ENCODE measurements around the gene UCK1. TPM values are rescaled to one million over a fixed set of nuclear protein-coding genes. Genes with fewer than 3 reads are reported as not detected.
"Not testable (repeated sequence)": the region's sequence is repeated elsewhere in the genome, so short reads cannot be mapped to it uniquely, and the experiment has no call there.

UCK1 gene
- polyA plus RNA-seq, 2 donors, result 17.3 to 19.4 TPM

DNA sequence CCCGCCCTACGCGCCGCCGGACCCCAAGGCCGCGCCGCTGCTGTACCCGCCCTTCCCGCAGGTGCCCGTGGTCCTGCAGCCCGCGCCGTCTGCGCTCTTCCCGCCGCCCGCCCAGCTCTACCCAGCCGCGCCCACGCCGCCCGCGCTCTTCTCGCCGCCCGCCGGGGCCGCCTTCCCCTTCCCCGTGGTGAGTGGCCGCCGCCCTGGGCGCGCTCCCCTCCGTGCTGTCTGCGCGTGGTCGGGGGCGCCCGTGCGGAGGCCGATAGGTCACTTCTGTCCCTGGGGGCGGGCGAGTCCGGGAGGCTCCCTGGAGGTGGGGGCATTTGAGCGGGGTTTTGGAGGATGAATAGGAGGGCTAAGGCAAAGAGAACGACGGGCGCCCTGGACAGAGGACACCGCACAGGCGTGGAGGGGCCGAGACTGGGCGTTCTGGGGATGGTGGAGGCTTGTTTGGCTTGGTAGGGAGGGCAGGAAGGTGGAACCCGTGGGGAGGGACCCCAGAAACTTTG, 23.8 kb upstream of the UCK1 start:
- Histone ChIP-seq H3K9me3 (ENCODE audit: control insufficient read depth in 2 of 2, insufficient read depth in 1 of 2, low read depth in 1 of 2, low read length in 1 of 2) (peaks cover 0 to 3% of the 10 kb centered on the region in 2 donors), H3K4me1 (ENCODE audit: control insufficient read depth in 2 of 2, insufficient read depth in 2 of 2, low read length in 1 of 2) (no peaks in the 10 kb centered on the region), H3K4me3 (ENCODE audit: low read depth in 1 of 2, low read length in 2 of 2) (no peak overlapping the region), H3K27me3 (ENCODE audit: control insufficient read depth in 1 of 2, insufficient read depth in 2 of 2, low read length in 2 of 2) (peaks cover 0 to 5% of the 10 kb centered on the region in 2 donors), H3K36me3 (ENCODE audit: control insufficient read depth in 2 of 2, insufficient read depth in 2 of 2, low read length in 1 of 2) (no peaks in the 10 kb centered on the region), H3K27ac (ENCODE audit: low read depth in 2 of 2, low read length in 1 of 2) (no peak overlapping the region)
- 42 to 49% methylated on average over 34 to 54 of the region's 54 CpGs for WGBS, 2 donors

DNA sequence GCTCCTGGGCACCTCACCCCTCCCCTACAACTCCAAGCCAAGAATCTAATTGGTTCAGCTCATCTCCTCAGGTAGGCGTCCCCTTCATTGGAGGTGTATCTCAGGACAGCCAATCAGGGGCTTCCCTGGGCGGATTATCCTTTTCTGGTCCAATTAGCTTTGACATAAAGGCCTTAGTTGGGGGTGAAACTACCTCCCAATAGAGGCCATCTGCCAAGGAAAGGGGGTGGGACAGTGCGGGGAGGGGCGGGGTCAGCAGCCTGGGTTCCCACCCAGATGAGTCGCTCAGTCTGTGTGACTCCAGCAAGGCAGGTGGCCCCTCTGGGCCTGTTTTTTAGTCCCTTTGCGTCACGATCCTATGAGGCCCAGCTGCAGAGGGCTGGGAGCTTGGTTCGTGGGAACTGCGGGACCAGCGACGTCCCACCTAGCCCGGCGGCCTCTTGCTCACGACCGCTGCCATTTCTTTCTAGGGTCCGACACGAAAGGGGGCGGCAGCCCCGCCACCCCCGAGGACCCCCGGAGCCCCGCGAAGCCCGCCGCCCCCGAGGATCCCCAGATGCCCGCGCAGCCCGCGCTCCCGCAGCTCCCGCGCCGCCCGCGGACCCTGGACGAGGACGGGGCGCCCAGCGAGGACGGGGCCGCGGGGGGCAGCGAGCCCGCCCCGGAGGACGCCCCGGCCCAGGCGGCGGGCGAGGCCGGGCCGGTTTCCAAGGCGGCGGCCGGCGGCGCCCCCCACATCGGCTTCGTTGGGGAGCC, 23.2 kb upstream of the UCK1 start:
- H3K36me3 ChIP-seq (ENCODE audit: control insufficient read depth in 2 of 2, insufficient read depth in 2 of 2, low read length in 1 of 2), result no peaks in the 10 kb centered on the region
- H3K4me3 ChIP-seq (ENCODE audit: low read depth in 1 of 2, low read length in 2 of 2), result no peak overlapping the region
- H3K27me3 ChIP-seq (ENCODE audit: control insufficient read depth in 1 of 2, insufficient read depth in 2 of 2, low read length in 2 of 2), result peaks cover 0 to 5% of the 10 kb centered on the region in 2 donors
- WGBS, 2 donors, result 48 to 58% methylated on average over 20 to 60 of the region's 60 CpGs
- peaks cover 0 to 3% of the 10 kb centered on the region in 2 donors for H3K9me3 ChIP-seq (ENCODE audit: control insufficient read depth in 2 of 2, insufficient read depth in 1 of 2, low read depth in 1 of 2, low read length in 1 of 2)
- no peak overlapping the region for H3K27ac ChIP-seq (ENCODE audit: low read depth in 2 of 2, low read length in 1 of 2)
- no peaks in the 10 kb centered on the region for H3K4me1 ChIP-seq (ENCODE audit: control insufficient read depth in 2 of 2, insufficient read depth in 2 of 2, low read length in 1 of 2)

DNA sequence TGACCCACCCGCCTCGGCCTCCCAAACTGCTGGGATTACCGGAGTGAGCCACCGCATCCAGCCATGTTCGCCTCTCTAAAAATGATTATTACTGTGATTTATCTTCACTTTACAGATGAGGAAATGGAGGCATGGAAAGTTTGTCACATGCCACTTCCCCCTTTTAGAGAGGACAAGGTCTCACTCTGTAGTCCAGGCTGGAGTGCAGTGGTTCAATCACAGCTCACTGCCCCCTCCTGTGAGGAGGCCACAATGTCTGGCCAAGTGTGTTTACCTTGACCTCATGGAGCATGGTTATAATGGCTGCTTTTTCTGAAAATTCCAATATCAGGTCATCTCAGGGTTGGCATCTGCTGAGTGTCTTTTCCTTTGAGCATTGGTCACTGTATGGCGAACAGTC, 21.0 kb upstream of the UCK1 start:
- Histone ChIP-seq H3K9me3 (ENCODE audit: control insufficient read depth in 2 of 2, insufficient read depth in 1 of 2, low read depth in 1 of 2, low read length in 1 of 2) (peaks cover 0 to 3% of the 10 kb centered on the region in 2 donors), H3K27me3 (ENCODE audit: control insufficient read depth in 1 of 2, insufficient read depth in 2 of 2, low read length in 2 of 2) (peaks cover 0 to 5% of the 10 kb centered on the region in 2 donors), H3K27ac (ENCODE audit: low read depth in 2 of 2, low read length in 1 of 2) (no peak overlapping the region), H3K4me1 (ENCODE audit: control insufficient read depth in 2 of 2, insufficient read depth in 2 of 2, low read length in 1 of 2) (no peaks in the 10 kb centered on the region), H3K36me3 (ENCODE audit: control insufficient read depth in 2 of 2, insufficient read depth in 2 of 2, low read length in 1 of 2) (no peaks in the 10 kb centered on the region), H3K4me3 (ENCODE audit: low read depth in 1 of 2, low read length in 2 of 2) (no peak overlapping the region)
- 83 to 96% methylated on average over 6 of the region's 6 CpGs for WGBS, 2 donors

DNA sequence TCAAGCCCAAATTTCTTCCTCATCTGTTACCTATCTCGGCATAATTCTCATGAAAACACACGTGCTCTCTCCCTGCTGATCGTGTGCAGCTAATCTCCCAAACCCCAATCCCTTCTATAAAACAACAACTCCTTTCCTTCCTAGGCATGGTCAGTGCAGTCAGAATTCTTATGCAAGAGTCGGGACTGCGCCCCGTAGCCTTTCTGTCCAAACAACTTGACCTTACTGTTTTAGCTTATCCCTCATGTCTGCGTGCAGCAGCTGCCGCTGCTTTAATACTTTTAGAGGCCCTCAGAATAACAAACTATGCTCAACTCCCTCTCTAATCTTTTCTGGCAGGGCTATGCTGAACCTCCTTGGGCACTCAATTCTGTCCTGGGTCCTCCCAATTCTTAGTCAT, 19.4 kb upstream of the UCK1 start:
- WGBS, 2 donors, result 68 to 75% methylated on average over 8 of the region's 8 CpGs
- H3K27ac ChIP-seq (ENCODE audit: low read depth in 2 of 2, low read length in 1 of 2); H3K36me3 ChIP-seq (ENCODE audit: control insufficient read depth in 2 of 2, insufficient read depth in 2 of 2, low read length in 1 of 2); H3K4me3 ChIP-seq (ENCODE audit: low read depth in 1 of 2, low read length in 2 of 2); H3K9me3 ChIP-seq (ENCODE audit: control insufficient read depth in 2 of 2, insufficient read depth in 1 of 2, low read depth in 1 of 2, low read length in 1 of 2): not testable (repeated sequence)
- Histone ChIP-seq H3K27me3 (ENCODE audit: control insufficient read depth in 1 of 2, insufficient read depth in 2 of 2, low read length in 2 of 2) (peaks cover 0 to 17% of the 10 kb centered on the region in 2 donors), H3K4me1 (ENCODE audit: control insufficient read depth in 2 of 2, insufficient read depth in 2 of 2, low read length in 1 of 2) (peaks cover 5 to 10% of the 10 kb centered on the region in 2 donors)

DNA sequence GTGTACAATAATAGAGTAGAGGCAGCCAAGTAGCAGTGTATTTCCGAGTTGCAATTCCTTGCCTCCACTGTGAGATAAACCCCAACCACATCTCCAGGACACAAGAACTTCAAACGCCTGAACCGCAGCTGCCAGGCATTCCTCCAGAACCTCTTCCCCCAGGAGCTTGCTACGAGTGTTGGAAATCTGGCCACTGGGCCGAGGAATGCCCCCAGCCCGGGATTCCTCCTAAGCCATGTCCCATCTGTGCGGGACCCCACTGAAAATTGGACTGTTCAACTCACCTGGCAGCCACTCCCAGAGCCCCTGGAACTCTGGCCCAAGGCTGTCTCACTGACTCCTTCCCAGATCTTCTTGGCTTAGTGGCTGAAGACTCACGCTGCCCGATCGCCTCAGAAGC, 18.1 kb upstream of the UCK1 start:
- H3K9me3 ChIP-seq (ENCODE audit: control insufficient read depth in 2 of 2, insufficient read depth in 1 of 2, low read depth in 1 of 2, low read length in 1 of 2); H3K36me3 ChIP-seq (ENCODE audit: control insufficient read depth in 2 of 2, insufficient read depth in 2 of 2, low read length in 1 of 2); H3K27ac ChIP-seq (ENCODE audit: low read depth in 2 of 2, low read length in 1 of 2); H3K4me3 ChIP-seq (ENCODE audit: low read depth in 1 of 2, low read length in 2 of 2): not testable (repeated sequence)
- 86 to 91% methylated on average over 10 of the region's 10 CpGs for WGBS, 2 donors
- H3K27me3 ChIP-seq (ENCODE audit: control insufficient read depth in 1 of 2, insufficient read depth in 2 of 2, low read length in 2 of 2), result peaks cover 0 to 16% of the 10 kb centered on the region in 2 donors
- H3K4me1 ChIP-seq (ENCODE audit: control insufficient read depth in 2 of 2, insufficient read depth in 2 of 2, low read length in 1 of 2), result peaks cover 7 to 15% of the 10 kb centered on the region in 2 donors

DNA sequence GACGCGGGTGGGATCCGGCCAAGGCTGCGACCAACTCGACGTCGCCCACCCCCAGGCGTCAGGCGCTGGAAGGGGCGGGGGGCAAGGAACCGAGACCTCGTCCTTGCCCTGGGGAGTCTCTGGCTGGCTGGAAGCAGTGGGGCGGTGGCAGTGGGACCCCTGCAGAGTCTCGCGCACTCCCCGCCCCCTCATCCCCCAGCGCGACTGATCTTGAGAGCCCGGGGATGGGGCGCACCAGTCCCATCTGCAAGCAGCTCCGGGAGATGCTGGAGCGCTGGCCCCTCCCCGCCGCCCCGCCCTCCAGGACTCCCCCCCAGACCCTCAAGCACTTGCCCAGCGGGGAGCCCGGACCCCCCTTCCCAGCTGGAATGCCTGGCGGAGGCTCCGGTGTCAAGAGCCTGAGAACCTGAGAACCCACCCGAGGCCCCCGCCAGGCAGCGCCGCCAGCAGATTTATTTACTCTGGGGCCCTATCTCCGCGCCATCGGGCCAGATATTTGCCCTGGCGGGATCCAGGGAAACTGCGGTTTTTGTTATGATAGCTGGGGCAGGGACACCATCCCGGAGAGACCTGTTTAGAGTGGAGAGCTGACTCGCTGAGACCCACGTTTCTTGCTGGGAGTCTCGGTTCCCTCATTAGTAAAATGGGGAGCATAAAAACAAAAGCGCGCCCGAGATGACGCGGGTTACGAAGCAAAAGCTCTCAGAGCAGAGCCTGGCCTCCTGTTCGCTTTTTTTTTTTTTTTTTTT, 15.4 kb upstream of the UCK1 start:
- Histone ChIP-seq H3K9me3 (ENCODE audit: control insufficient read depth in 2 of 2, insufficient read depth in 1 of 2, low read depth in 1 of 2, low read length in 1 of 2) (peaks cover 2 to 6% of the 10 kb centered on the region in 2 donors), H3K4me3 (ENCODE audit: low read depth in 1 of 2, low read length in 2 of 2) (peak overlapping the region in 1 of 2 donors; percentile 22), H3K27ac (ENCODE audit: low read depth in 2 of 2, low read length in 1 of 2) (no peak overlapping the region), H3K36me3 (ENCODE audit: control insufficient read depth in 2 of 2, insufficient read depth in 2 of 2, low read length in 1 of 2) (no peaks in the 10 kb centered on the region), H3K27me3 (ENCODE audit: control insufficient read depth in 1 of 2, insufficient read depth in 2 of 2, low read length in 2 of 2) (peaks cover 0 to 16% of the 10 kb centered on the region in 2 donors), H3K4me1 (ENCODE audit: control insufficient read depth in 2 of 2, insufficient read depth in 2 of 2, low read length in 1 of 2) (peaks cover 7 to 15% of the 10 kb centered on the region in 2 donors)
- WGBS, 2 donors, result 2 to 3% methylated on average over 35 to 49 of the region's 49 CpGs

DNA sequence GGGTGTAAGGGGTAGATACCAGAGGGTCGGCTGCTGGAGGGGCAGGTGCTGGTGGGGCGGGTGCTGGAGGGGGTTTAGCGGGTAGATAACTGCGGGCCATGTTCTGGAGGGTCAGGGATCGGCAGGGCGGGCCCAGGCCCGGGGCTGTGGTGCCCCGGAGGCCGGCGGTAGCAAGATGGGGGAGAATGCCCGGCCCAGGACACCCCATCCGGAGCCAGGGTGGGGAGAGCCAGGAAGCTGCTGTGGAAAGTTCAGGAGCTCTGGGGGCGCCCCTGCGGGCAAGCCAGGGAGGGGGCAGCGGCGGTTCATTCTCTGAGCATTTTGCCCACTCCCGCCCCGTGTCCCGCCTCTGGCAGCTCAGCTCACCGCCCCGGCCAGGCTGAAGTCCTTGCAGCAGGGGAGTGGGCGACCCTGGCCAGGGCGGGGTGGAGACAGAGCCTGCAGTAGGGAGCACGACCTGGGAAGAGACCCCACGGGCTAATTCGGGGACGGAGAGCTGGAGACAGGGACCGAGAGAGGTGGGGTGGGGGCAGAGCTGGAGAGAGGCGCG, 14.8 kb upstream of the UCK1 start:
- peaks cover 0 to 16% of the 10 kb centered on the region in 2 donors for H3K27me3 ChIP-seq (ENCODE audit: control insufficient read depth in 1 of 2, insufficient read depth in 2 of 2, low read length in 2 of 2)
- peaks cover 2 to 6% of the 10 kb centered on the region in 2 donors for H3K9me3 ChIP-seq (ENCODE audit: control insufficient read depth in 2 of 2, insufficient read depth in 1 of 2, low read depth in 1 of 2, low read length in 1 of 2)
- H3K4me1 ChIP-seq (ENCODE audit: control insufficient read depth in 2 of 2, insufficient read depth in 2 of 2, low read length in 1 of 2), result peaks cover 7 to 15% of the 10 kb centered on the region in 2 donors
- H3K27ac ChIP-seq (ENCODE audit: low read depth in 2 of 2, low read length in 1 of 2), result no peak overlapping the region
- 3 to 4% methylated on average over 29 to 30 of the region's 30 CpGs for WGBS, 2 donors
- H3K4me3 ChIP-seq (ENCODE audit: low read depth in 1 of 2, low read length in 2 of 2), result peak overlapping the region; percentile 17 to 22
- H3K36me3 ChIP-seq (ENCODE audit: control insufficient read depth in 2 of 2, insufficient read depth in 2 of 2, low read length in 1 of 2), result no peaks in the 10 kb centered on the region

DNA sequence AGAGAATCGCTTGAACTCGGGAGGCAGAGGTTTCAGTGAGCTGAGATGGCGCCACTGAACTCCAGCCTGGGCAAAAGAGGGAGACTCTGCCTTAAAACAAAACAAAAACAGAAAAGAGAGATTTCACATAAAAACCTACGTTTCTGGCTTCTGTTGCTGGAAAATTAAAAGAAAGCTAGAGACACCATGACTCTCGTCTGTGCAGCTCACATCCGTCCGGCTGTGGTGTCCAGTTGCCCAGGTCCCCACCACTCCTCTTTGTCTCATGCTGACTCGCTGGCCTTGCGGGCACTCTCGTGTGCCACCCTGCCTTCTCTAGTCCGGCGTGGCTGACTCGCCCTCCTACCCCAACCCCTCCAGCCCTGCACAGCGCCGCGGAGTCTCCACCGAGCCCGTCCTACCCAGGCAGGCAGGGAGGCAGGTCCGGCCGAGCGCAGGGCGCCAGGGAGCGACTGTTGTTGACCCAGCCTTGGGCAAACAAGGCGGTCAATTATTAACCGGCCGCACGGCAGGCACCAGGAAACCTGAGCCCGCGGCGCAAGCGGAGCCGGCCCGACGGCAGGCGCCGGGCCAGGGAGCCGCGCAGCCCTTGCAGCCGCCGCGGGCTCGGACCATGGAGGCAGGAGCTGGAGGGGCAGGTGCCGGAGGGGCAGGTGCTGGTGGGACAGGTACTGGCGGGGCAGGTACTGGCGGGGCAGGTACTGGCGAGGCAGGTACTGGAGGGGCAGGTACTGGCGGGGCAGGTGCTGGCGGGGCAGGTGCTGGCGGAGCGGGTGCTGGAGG, 14.1 kb upstream of the UCK1 start, which contains the start of gene PRRT1B:
PRRT1B (plus strand) TSS at position 521 of the 783 bp plus-strand sequence; CDS start at position 614, 93 bp downstream.
- H3K4me3 ChIP-seq (ENCODE audit: low read depth in 1 of 2, low read length in 2 of 2), result peak within 1 kb of the TSS; percentile 17 to 22
- WGBS, 2 donors, result 14 to 21% methylated on average over 50 of the region's 50 CpGs

DNA sequence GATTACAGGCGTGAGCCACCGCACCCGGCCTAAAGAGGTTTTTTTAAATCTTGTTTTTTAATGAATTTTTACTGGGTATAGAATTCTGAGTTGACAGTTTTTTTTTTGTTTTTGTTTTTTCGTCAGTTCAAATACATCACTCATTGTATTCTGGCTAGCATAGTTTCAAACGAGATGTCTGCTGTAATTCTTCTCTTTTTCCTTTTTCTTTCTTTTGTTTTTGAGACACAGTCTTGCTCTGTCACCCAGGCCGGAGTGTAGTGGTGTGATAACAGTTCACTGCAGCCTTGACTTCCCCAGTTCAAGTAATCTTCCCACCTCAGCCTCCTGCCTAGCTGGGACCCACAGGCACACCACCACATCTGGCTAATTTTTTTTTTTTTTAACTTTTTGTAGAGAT, 12.1 kb upstream of the UCK1 start:
- no peak overlapping the region for H3K4me3 ChIP-seq (ENCODE audit: low read depth in 1 of 2, low read length in 2 of 2)
- H3K27ac ChIP-seq (ENCODE audit: low read depth in 2 of 2, low read length in 1 of 2), result no peak overlapping the region
- H3K36me3 ChIP-seq (ENCODE audit: control insufficient read depth in 2 of 2, insufficient read depth in 2 of 2, low read length in 1 of 2), result no peaks in the 10 kb centered on the region
- H3K27me3 ChIP-seq (ENCODE audit: control insufficient read depth in 1 of 2, insufficient read depth in 2 of 2, low read length in 2 of 2), result peaks cover 0 to 16% of the 10 kb centered on the region in 2 donors
- peaks cover 7 to 15% of the 10 kb centered on the region in 2 donors for H3K4me1 ChIP-seq (ENCODE audit: control insufficient read depth in 2 of 2, insufficient read depth in 2 of 2, low read length in 1 of 2)
- 93 to 94% methylated on average over 6 of the region's 6 CpGs for WGBS, 2 donors
- H3K9me3 ChIP-seq (ENCODE audit: control insufficient read depth in 2 of 2, insufficient read depth in 1 of 2, low read depth in 1 of 2, low read length in 1 of 2), result peaks cover 2 to 6% of the 10 kb centered on the region in 2 donors

More for the DNA sequence above, 14.1 kb upstream of the UCK1 start, which contains the start of gene PRRT1B:
- Histone ChIP-seq H3K27me3 (ENCODE audit: control insufficient read depth in 1 of 2, insufficient read depth in 2 of 2, low read length in 2 of 2) (peaks cover 0 to 16% of the 10 kb centered on the region in 2 donors), H3K4me1 (ENCODE audit: control insufficient read depth in 2 of 2, insufficient read depth in 2 of 2, low read length in 1 of 2) (peaks cover 7 to 15% of the 10 kb centered on the region in 2 donors), H3K36me3 (ENCODE audit: control insufficient read depth in 2 of 2, insufficient read depth in 2 of 2, low read length in 1 of 2) (no peaks in the 10 kb centered on the region), H3K9me3 (ENCODE audit: control insufficient read depth in 2 of 2, insufficient read depth in 1 of 2, low read depth in 1 of 2, low read length in 1 of 2) (peaks cover 2 to 6% of the 10 kb centered on the region in 2 donors), H3K27ac (ENCODE audit: low read depth in 2 of 2, low read length in 1 of 2) (no peak within 1 kb of the TSS)

Data from esophagus (tissue), 2 donors.